CD14-positive monocyte (primary cell): ENCODE results near the gene IFRD2. TPM values are rescaled to one million over a fixed set of nuclear protein-coding genes. Genes with fewer than 3 reads are reported as not detected.
"Not testable (repeated sequence)": the region's sequence is repeated elsewhere in the genome, so short reads cannot be mapped to it uniquely, and the experiment has no call there.

Experiments used
- DNase-seq, 3 donors: peaks; one replicate each; pipeline ENCODE4 v3.0.0-alpha.2; 2011 to 2022
- H2AFZ ChIP-seq: 2 replicates; pipeline ENCODE4 v1.6.0; 2012; ENCODE audit warnings: mild to moderate bottlenecking, low read depth, low read length, inconsistent platforms; ENCODE audit not compliant: insufficient read depth, poor library complexity, severe bottlenecking
- H3K27ac ChIP-seq, 2 donors: 1 replicate in 1 of 2; 2 replicates in 1 of 2; pipeline ENCODE4 v1.5.1; 2012 to 2013; ENCODE audit warnings: low read length in 2 of 2, control low read depth in 1 of 2, inconsistent platforms in 1 of 2, low read depth in 1 of 2, mild to moderate bottlenecking in 1 of 2
- H3K27me3 ChIP-seq, 2 donors: one replicate each; pipeline versions ENCODE4 v1.6.0 to v1.6.1; 2011 to 2013; ENCODE audit warnings: low read length in 2 of 2; ENCODE audit not compliant: control insufficient read depth in 2 of 2, insufficient read depth in 2 of 2
- H3K36me3 ChIP-seq, 2 donors: replicated peaks in 1 of 2; 1 replicate in 1 of 2; 2 replicates in 1 of 2; pipeline versions ENCODE4 v1.5.1 to v1.6.1; 2012 to 2013; ENCODE audit warnings: low read length in 2 of 2, control low read depth in 1 of 2, inconsistent platforms in 1 of 2, mild to moderate bottlenecking in 1 of 2; ENCODE audit not compliant: insufficient read depth in 2 of 2, control insufficient read depth in 1 of 2
- H3K4me1 ChIP-seq, 2 donors: 1 replicate in 1 of 2; 2 replicates in 1 of 2; pipeline versions ENCODE4 v1.5.1 to v1.6.1; 2012 to 2013; ENCODE audit warnings: low read length in 2 of 2, control low read depth in 1 of 2, inconsistent platforms in 1 of 2, mild to moderate bottlenecking in 1 of 2, moderate library complexity in 1 of 2; ENCODE audit not compliant: insufficient read depth in 2 of 2, control insufficient read depth in 1 of 2
- H3K4me2 ChIP-seq: replicated peaks from 2 replicates; pipeline ENCODE3; 2012; ENCODE audit warnings: low read length, moderate library complexity, mild to moderate bottlenecking; ENCODE audit not compliant: poor library complexity, severe bottlenecking; ENCODE audit errors: extremely low read depth
- H3K4me3 ChIP-seq, 3 experiments: fragments of 200-600 bp in 1 of 3; sonication (generic) in 1 of 3; replicated peaks in 1 of 3; 1 replicate in 2 of 3; 2 replicates in 1 of 3; pipeline ENCODE4 v1.5.1; 2011 to 2013; ENCODE audit warnings: low read length in 3 of 3, mild to moderate bottlenecking in 3 of 3, control low read depth in 2 of 3, low read depth in 2 of 3, inconsistent platforms in 1 of 3, moderate library complexity in 1 of 3
- H3K79me2 ChIP-seq: 2 replicates; pipeline ENCODE4 v1.6.0; 2012; ENCODE audit warnings: mild to moderate bottlenecking, control low read depth, inconsistent platforms, low read length, moderate library complexity; ENCODE audit not compliant: insufficient read depth
- H3K9ac ChIP-seq: 2 replicates; pipeline ENCODE4 v1.6.0; 2017; ENCODE audit warnings: low read length, mild to moderate bottlenecking; ENCODE audit not compliant: insufficient read depth, poor library complexity, severe bottlenecking
- H3K9me3 ChIP-seq, 2 donors: replicated peaks in 1 of 2; 1 replicate in 1 of 2; 2 replicates in 1 of 2; pipeline versions ENCODE4 v1.5.1 to v1.6.1; 2012 to 2013; ENCODE audit warnings: low read length in 2 of 2, control low read depth in 1 of 2; ENCODE audit not compliant: control insufficient read depth in 1 of 2, insufficient read depth in 1 of 2
- H4K20me1 ChIP-seq: 2 replicates; pipeline ENCODE4 v1.6.0; 2012; ENCODE audit warnings: mild to moderate bottlenecking, low read length, control low read depth, moderate library complexity; ENCODE audit not compliant: insufficient read depth
- H3K27ac Mint-ChIP-seq, 7 donors: one replicate each; pipeline ENCODE4 v1.8.0; 2020; ENCODE audit warnings: mild to moderate bottlenecking in 7 of 7, mixed read lengths in 7 of 7, moderate library complexity in 6 of 7, inconsistent platforms in 2 of 7
- H3K27me3 Mint-ChIP-seq, 3 donors: one replicate each; pipeline ENCODE4 v1.8.0; 2021 to 2022; ENCODE audit warnings: low read depth in 3 of 3, mild to moderate bottlenecking in 3 of 3, mixed read lengths in 3 of 3, moderate library complexity in 3 of 3, inconsistent platforms in 1 of 3
- H3K36me3 Mint-ChIP-seq, 2 donors: one replicate each; pipeline ENCODE4 v1.8.0; 2020; ENCODE audit warnings: mixed read lengths in 2 of 2, inconsistent platforms in 1 of 2, mild to moderate bottlenecking in 1 of 2
- H3K4me1 Mint-ChIP-seq: one replicate; pipeline ENCODE4 v1.8.0; 2020; ENCODE audit warnings: mild to moderate bottlenecking, mixed read lengths
- H3K4me3 Mint-ChIP-seq, 2 donors: one replicate each; pipeline ENCODE4 v1.8.0; 2020; ENCODE audit warnings: mild to moderate bottlenecking in 2 of 2, mixed read lengths in 2 of 2, moderate library complexity in 1 of 2
- H3K9me3 Mint-ChIP-seq, 7 donors: one replicate each; pipeline ENCODE4 v1.8.0; 2020 to 2022; ENCODE audit warnings: mixed read lengths in 7 of 7, mild to moderate bottlenecking in 6 of 7, moderate library complexity in 6 of 7, inconsistent platforms in 2 of 7
- WGBS: methylation state at CpG from one replicate; pipeline ENCODE4 v1.1.5; 2013; ENCODE audit warnings: missing lambda C conversion rate; ENCODE audit not compliant: insufficient coverage; 5-methylcytosine and 5-hydroxymethylcytosine counted together
- intact Hi-C, 2 donors: fragments of 100-400 bp; cut with micrococcal nuclease; formaldehyde crosslinking; loops; one replicate each; pipeline versions ENCODE4 v1.15.0 to v1.15.1; 2023
- polyA plus RNA-seq, 3 donors: library from polyadenylated mRNA; depleted of rRNA in 1 of 3; unstranded in 2 of 3; stranded (reverse) in 1 of 3; fragments of 300-500 nt in 2 of 3; fragments of >200 nt in 1 of 3; fragmentation: Illumina TruSeq in 2 of 3; gene quantifications; 1 replicate in 2 of 3; 2 replicates in 1 of 3; pipeline ENCODE4 v1.2.3, GENCODE V29; 2012 to 2021
- TF ChIP-seq, protein P1 (sequence below): fragments of 200-600 bp; IDR thresholded peaks from one replicate; pipeline ENCODE4 v1.8.0; 2022; ENCODE audit warnings: antibody characterized with exemption, mild to moderate bottlenecking

IFRD2 gene
- polyA plus RNA-seq, 3 donors = 17.1 to 35.1 (median 23.3) TPM

DNA sequence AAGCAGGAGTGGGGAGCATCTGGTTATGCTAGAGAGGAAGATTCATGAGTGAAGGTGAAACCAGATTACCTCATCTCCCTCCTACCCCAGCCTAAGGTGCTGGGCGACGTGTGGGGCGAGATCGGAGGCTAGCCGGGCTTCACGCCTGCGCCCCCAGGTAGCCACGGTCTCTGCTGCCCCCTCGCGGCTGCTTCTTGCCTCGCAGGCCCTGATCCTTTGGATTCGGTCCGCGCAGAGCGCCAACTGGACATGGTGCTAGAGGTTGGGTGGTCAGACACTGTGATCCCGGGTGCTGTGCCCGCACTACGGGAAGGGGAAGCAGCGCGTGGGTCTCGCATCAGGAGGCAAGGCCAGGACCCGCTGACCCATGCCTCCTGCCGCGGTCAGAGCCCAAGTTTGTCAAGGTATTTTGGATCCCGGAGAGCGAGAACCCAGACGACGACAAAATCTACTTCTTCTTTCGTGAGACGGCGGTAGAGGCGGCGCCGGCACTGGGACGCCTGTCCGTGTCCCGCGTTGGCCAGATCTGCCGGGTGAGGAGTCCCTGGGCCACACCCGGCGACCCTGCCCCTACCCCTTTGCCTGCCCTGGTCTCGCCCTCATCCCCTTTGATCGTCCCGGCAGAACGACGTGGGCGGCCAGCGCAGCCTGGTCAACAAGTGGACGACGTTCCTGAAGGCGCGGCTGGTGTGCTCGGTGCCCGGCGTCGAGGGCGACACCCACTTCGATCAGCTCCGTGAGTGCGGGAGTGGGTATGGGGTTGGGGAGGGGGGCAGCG, 19.1 kb downstream of the IFRD2 start:
- H3K79me2 ChIP-seq = no peaks in the 10 kb centered on the region
- H3K9ac ChIP-seq = peak overlapping the region; percentile 54
- peak overlapping the region; percentile 82 to 93 for H3K4me3 Mint-ChIP-seq
- H3K9me3 ChIP-seq = peaks cover 3 to 11% of the 10 kb centered on the region in 2 donors
- H2AFZ ChIP-seq = peak overlapping the region; percentile 79
- peak overlapping the region; percentile 82 for H3K4me2 ChIP-seq
- H3K4me1 ChIP-seq = peaks cover 16 to 34% of the 10 kb centered on the region in 2 donors
- peak overlapping the region; percentile 16 to 72 (median 32) for H3K4me3 ChIP-seq
- H3K27ac ChIP-seq = peak overlapping the region in 1 of 2 donors; percentile 20
- intact Hi-C loops = loop anchor here (1.0 to 5.0 kb wide), 5 partner anchors 46 to 152 kb away; no protein-coding TSS in a partner anchor
- H3K9me3 Mint-ChIP-seq = peaks cover 0 to 18% (median 13%) of the 10 kb centered on the region in 7 donors
- peaks cover 6 to 8% of the 10 kb centered on the region in 2 donors for H3K36me3 Mint-ChIP-seq
- 4% methylated on average over 54 of the region's 61 CpGs for WGBS
- peaks cover under 1% of the 10 kb centered on the region for H4K20me1 ChIP-seq
- peaks cover 51 to 66% (median 64%) of the 10 kb centered on the region in 3 donors for H3K27me3 Mint-ChIP-seq
- H3K36me3 ChIP-seq = no peaks in the 10 kb centered on the region
- TF ChIP-seq, protein P1, sequence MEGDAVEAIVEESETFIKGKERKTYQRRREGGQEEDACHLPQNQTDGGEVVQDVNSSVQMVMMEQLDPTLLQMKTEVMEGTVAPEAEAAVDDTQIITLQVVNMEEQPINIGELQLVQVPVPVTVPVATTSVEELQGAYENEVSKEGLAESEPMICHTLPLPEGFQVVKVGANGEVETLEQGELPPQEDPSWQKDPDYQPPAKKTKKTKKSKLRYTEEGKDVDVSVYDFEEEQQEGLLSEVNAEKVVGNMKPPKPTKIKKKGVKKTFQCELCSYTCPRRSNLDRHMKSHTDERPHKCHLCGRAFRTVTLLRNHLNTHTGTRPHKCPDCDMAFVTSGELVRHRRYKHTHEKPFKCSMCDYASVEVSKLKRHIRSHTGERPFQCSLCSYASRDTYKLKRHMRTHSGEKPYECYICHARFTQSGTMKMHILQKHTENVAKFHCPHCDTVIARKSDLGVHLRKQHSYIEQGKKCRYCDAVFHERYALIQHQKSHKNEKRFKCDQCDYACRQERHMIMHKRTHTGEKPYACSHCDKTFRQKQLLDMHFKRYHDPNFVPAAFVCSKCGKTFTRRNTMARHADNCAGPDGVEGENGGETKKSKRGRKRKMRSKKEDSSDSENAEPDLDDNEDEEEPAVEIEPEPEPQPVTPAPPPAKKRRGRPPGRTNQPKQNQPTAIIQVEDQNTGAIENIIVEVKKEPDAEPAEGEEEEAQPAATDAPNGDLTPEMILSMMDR = peak; percentile 96
- peaks cover 26% of the 10 kb centered on the region for H3K4me1 Mint-ChIP-seq
- DNase-seq = peak; percentile 81 to 87 (median 85)
- peaks cover 24 to 47% of the 10 kb centered on the region in 2 donors for H3K27me3 ChIP-seq
- peak overlapping the region in 4 of 7 donors; percentile 43 to 86 (median 77) for H3K27ac Mint-ChIP-seq

DNA sequence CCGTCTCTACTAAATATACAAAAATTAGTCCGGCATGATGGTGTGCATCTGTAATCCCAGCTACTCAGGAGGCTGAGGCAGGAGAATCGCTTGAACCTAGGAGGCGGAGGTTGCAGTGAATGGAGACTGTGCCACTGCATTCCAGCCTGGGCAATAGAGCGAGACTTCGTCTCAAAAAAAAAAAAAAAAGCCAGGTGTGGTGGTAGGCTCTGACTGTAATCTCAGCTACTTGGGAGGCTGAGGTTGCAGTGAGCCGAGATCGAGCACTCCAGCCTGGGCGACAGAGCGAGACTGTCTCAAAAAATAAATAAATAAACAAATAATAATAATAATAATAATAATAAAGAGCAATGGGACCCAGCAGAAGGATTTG, 19.7 kb downstream of the IFRD2 start:
- not testable (repeated sequence) for H3K27ac ChIP-seq, H3K36me3 ChIP-seq, H2AFZ ChIP-seq, H3K4me2 ChIP-seq, H3K4me3 ChIP-seq, H3K36me3 Mint-ChIP-seq, H3K79me2 ChIP-seq, H4K20me1 ChIP-seq, H3K27ac Mint-ChIP-seq, H3K4me3 Mint-ChIP-seq, H3K9ac ChIP-seq, DNase-seq
- Mint-ChIP-seq H3K9me3 (peaks cover 0 to 18% (median 13%) of the 10 kb centered on the region in 7 donors), H3K27me3 (peaks cover 52 to 66% (median 64%) of the 10 kb centered on the region in 3 donors), H3K4me1 (peaks cover 26% of the 10 kb centered on the region)
- Histone ChIP-seq H3K4me1 (peaks cover 16 to 34% of the 10 kb centered on the region in 2 donors), H3K27me3 (peaks cover 24 to 48% of the 10 kb centered on the region in 2 donors), H3K9me3 (peaks cover 3 to 11% of the 10 kb centered on the region in 2 donors)
- intact Hi-C loops = loop anchor here (2.0 to 5.0 kb wide), 2 partner anchors 150 to 152 kb away; no protein-coding TSS in a partner anchor
- no CpG with 5 or more reads among the region's 10 CpGs for WGBS
